A549 (cell line): ENCODE data around the gene LAMC3. TPM values are rescaled to one million over a fixed set of nuclear protein-coding genes. Genes with fewer than 3 reads are reported as not detected.

ENCODE experiments used
- ATAC-seq, 2 experiments: fragments of 200-7000 bp in 1 of 2; fragments of >200 bp in 1 of 2; cut with Nextera tagmentation in 1 of 2; cut with Tn5 transposase in 1 of 2; 3 replicates each; pipeline versions ENCODE4 v1.8.0 to v1.9.1; 2018 to 2020; ENCODE audit warnings: mild to moderate bottlenecking in 1 of 2, moderate library complexity in 1 of 2
- CTCF ChIA-PET: fragments of 300-600 bp; sonication (Branson Sonifier 250); formaldehyde crosslinking; extraction: SDS; loops from one replicate; lab custom pipeline; 2021; ENCODE audit warnings: antibody characterized with exemption, inconsistent platforms; lab: Yijun Ruan, JAX
- POLR2A ChIA-PET: fragments of 350-600 bp; formaldehyde crosslinking; extraction: SDS; loops from one replicate; lab custom pipeline; 2021; ENCODE audit warnings: antibody characterized with exemption, inconsistent platforms; lab: Yijun Ruan, JAX
- DNase-seq, 2 experiments: peaks; one replicate each; pipeline versions ENCODE4 v3.0.0 to v3.0.0-alpha.2; 2011 to 2016; ENCODE audit warnings: low read depth in 1 of 2, low spot score in 1 of 2
- FAIRE-seq: peaks from 2 replicates; lab custom pipeline; 2011; peaks lifted over from hg19 to GRCh38; lab: Jason Lieb, UNC
- H3K27ac ChIP-seq, 2 experiments: fragments of >200 bp; sonication (Bioruptor Twin); formaldehyde crosslinking; 3 replicates each; pipeline ENCODE4 v1.5.1; 2016 to 2017
- H3K4me1 ChIP-seq: fragments of >200 bp; sonication (Bioruptor Twin); formaldehyde crosslinking; 3 replicates; pipeline ENCODE4 v1.6.1; 2016
- H3K4me2 ChIP-seq: fragments of >200 bp; sonication (Bioruptor Twin); formaldehyde crosslinking; 3 replicates; pipeline ENCODE4 v1.6.1; 2016
- H3K4me3 ChIP-seq: fragments of >200 bp; sonication (Bioruptor Twin); formaldehyde crosslinking; 3 replicates; pipeline ENCODE4 v1.5.1; 2016
- H3K9me3 ChIP-seq: fragments of >200 bp; sonication (Bioruptor Twin); formaldehyde crosslinking; 3 replicates; pipeline ENCODE4 v1.6.1; 2016
- CBX2 ChIP-seq: fragments of 200-600 bp; sonication (generic); IDR thresholded peaks from 2 replicates; pipeline ENCODE4 v1.6.1; 2016; ENCODE audit warnings: low read depth, mild to moderate bottlenecking, borderline replicate concordance
- CBX8 ChIP-seq: fragments of 200-600 bp; sonication (generic); IDR thresholded peaks from 2 replicates; pipeline ENCODE4 v1.6.1; 2016
- CHD2 ChIP-seq: fragments of 150-350 bp; IDR thresholded peaks from 2 replicates; pipeline ENCODE4 v1.6.1; 2014; ENCODE audit warnings: low read length; ENCODE audit not compliant: partially characterized antibody
- EHF ChIP-seq: fragments of 250-450 bp; sonication (Bioruptor Pico); IDR thresholded peaks from 2 replicates; pipeline ENCODE4 v1.5.0; 2020; ENCODE audit warnings: mild to moderate bottlenecking
- EP300 ChIP-seq, 2 experiments: fragments of >200 bp; sonication (Bioruptor Twin); formaldehyde crosslinking; IDR thresholded peaks; 2 replicates in 1 of 2; 3 replicates in 1 of 2; pipeline ENCODE4 v1.6.1; 2016 to 2017
- ESRRA ChIP-seq: fragments of 150-350 bp; IDR thresholded peaks from 2 replicates; pipeline ENCODE4 v1.6.1; 2014; ENCODE audit warnings: mild to moderate bottlenecking, low read length, borderline replicate concordance
- FOSB ChIP-seq: fragments of 250-450 bp; sonication (Bioruptor Pico); IDR thresholded peaks from 2 replicates; pipeline ENCODE4 v1.5.0; 2020; ENCODE audit warnings: mild to moderate bottlenecking, moderate library complexity
- FOXS1 ChIP-seq: fragments of 250-450 bp; sonication (Bioruptor Pico); IDR thresholded peaks from 2 replicates; pipeline ENCODE4 v1.5.0; 2020; ENCODE audit warnings: mild to moderate bottlenecking, moderate library complexity
- GATA3 ChIP-seq: IDR thresholded peaks from 2 replicates; pipeline ENCODE4 v1.6.1; 2012; ENCODE audit warnings: borderline replicate concordance
- HOXA7 ChIP-seq: fragments of 250-450 bp; sonication (Bioruptor Pico); IDR thresholded peaks from 2 replicates; pipeline ENCODE4 v1.5.0; 2020; ENCODE audit warnings: mild to moderate bottlenecking, moderate library complexity
- HOXB13 ChIP-seq: fragments of 250-450 bp; sonication (Bioruptor Pico); IDR thresholded peaks from 2 replicates; pipeline ENCODE4 v1.5.0; 2020; ENCODE audit warnings: low read depth, mild to moderate bottlenecking, moderate library complexity
- HOXB5 ChIP-seq: fragments of 250-450 bp; sonication (Bioruptor Pico); IDR thresholded peaks from 2 replicates; pipeline ENCODE4 v1.5.0; 2020; ENCODE audit warnings: mild to moderate bottlenecking, moderate library complexity
- KDM5A ChIP-seq: fragments of 200-600 bp; sonication (generic); IDR thresholded peaks from 2 replicates; pipeline ENCODE4 v1.6.1; 2016; ENCODE audit warnings: antibody characterized with exemption, mild to moderate bottlenecking
- MAZ ChIP-seq: fragments of 150-350 bp; IDR thresholded peaks from 2 replicates; pipeline ENCODE4 v1.6.1; 2014; ENCODE audit warnings: antibody characterized with exemption, low read depth, low read length, borderline replicate concordance
- MYC ChIP-seq: IDR thresholded peaks from 2 replicates; pipeline ENCODE4 v1.6.1; 2012; ENCODE audit warnings: mild to moderate bottlenecking, inconsistent platforms, low read length, improper control_type of control experiment, borderline replicate concordance
- POLR2A ChIP-seq: IDR thresholded peaks from 2 replicates; pipeline ENCODE4 v1.6.1; 2012; ENCODE audit warnings: mild to moderate bottlenecking, low read length
- RARB ChIP-seq: fragments of 250-450 bp; sonication (Bioruptor Pico); IDR thresholded peaks from 2 replicates; pipeline ENCODE4 v1.8.0; 2021; ENCODE audit warnings: mild to moderate bottlenecking, moderate library complexity
- RCOR1 ChIP-seq: fragments of 150-350 bp; IDR thresholded peaks from 2 replicates; pipeline ENCODE4 v1.6.1; 2014; ENCODE audit warnings: antibody characterized with exemption, low read length, low read depth
- REST ChIP-seq: fragments of 200-600 bp; sonication (generic); IDR thresholded peaks from 2 replicates; pipeline ENCODE4 v1.6.1; 2016; ENCODE audit warnings: antibody characterized with exemption, mild to moderate bottlenecking, moderate library complexity
- ZC3H11A ChIP-seq: fragments of 450-650 bp; IDR thresholded peaks from 2 replicates; pipeline ENCODE4 v1.6.1; 2014; ENCODE audit warnings: antibody characterized with exemption, mild to moderate bottlenecking
- WGBS: methylation state at CpG from one replicate; pipeline ENCODE4 v1.1.6; 2017; ENCODE audit errors: missing lambda C conversion rate; 5-methylcytosine and 5-hydroxymethylcytosine counted together
- polyA plus RNA-seq, 4 experiments: library from polyadenylated mRNA; depleted of rRNA in 3 of 4; stranded (reverse); fragments of >200 nt; fragmentation: RNase III in 1 of 4; extraction: RNeasy Plus Mini Kit Qiagen cat#74134 plus additional on column Dnase treatment in 1 of 4; gene quantifications; 2 replicates in 3 of 4; 3 replicates in 1 of 4; pipeline ENCODE4 v1.2.3, GENCODE V29; 2011 to 2017
- TF ChIP-seq, protein P1 (sequence below): fragments of >200 bp; sonication (Bioruptor Twin); formaldehyde crosslinking; IDR thresholded peaks from 3 replicates; pipeline ENCODE4 v1.5.1; 2016

Gene LAMC3
- polyA plus RNA-seq, 2 of the 4 experiments (the other 2 are of a cell fraction) = 1.0 to 1.5 TPM

DNA sequence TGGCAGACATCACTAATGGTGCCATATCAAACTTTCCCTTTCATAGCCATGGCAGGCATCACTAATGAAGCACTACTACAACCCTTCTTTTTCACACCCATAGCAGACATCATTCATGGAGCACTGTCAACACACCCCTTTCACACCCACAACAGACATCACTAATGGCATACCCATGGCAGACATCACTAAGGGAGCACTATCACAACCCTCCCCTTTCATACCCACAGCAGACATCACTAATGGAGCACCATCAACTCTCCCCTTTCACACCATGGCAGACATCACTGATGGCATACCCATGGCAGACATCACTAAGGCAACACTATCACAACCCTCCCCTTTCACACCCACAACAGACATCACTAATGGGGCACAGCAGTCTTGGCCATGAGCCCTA lies 33.7 kb downstream of the LAMC3 start:
- Histone ChIP-seq H3K4me3 (no peak overlapping the region), H3K4me2 (no peak overlapping the region), H3K4me1 (no peaks in the 10 kb centered on the region), H3K27ac (no peak overlapping the region), H3K9me3 (no peaks in the 10 kb centered on the region)
- no peak for FAIRE-seq
- ChIA-PET POLR2A (no interaction called here), CTCF (interaction anchor here (0.6 to 3.4 kb wide), 6 partner anchors 9 to 335 kb away, joined by 3 to 15 read pairs (median 6); no protein-coding TSS in a partner anchor)
- TF ChIP-seq FOSB (CRISPR knock-in tag) = no peak
- no peak for TF ChIP-seq FOXS1 (CRISPR knock-in tag)
- TF ChIP-seq POLR2A = no peak
- TF ChIP-seq GATA3 = no peak
- no peak for DNase-seq
- ATAC-seq = no peak

DNA sequence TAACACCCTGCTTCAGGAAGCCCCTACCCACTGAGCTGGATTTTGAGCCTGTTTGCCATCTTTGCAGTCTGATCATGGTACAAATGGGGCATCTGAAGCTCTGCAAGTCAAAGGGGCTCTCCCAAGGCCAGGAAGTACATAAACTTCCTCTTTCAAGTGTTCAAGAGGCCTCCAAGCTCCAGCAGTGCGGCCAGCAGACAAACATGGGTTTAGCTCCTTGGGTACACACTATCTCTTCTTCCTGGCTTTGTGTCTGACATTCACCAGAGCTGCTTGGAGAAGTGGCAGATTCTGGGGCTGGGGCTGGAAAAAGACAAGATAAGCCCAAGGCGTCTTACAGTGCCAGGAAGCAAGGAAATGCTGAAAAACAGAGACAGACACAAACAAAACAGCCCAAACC lies 34.1 kb downstream of the LAMC3 start:
- WGBS = 90% methylated on average over 2 of the region's 2 CpGs
- DNase-seq (no peak), ATAC-seq (no peak), FAIRE-seq (no peak)
- no peak for TF ChIP-seq RARB (CRISPR knock-in tag)
- no peak for TF ChIP-seq CBX2
- H3K4me1 ChIP-seq = no peaks in the 10 kb centered on the region
- no peak overlapping the region for H3K4me2 ChIP-seq
- POLR2A ChIA-PET = no interaction called here
- H3K9me3 ChIP-seq = no peaks in the 10 kb centered on the region
- no peak overlapping the region for H3K4me3 ChIP-seq
- CTCF ChIA-PET = interaction anchor here (0.6 to 3.4 kb wide), 8 partner anchors 10 to 335 kb away, joined by 3 to 15 read pairs (median 4); no protein-coding TSS in a partner anchor
- H3K27ac ChIP-seq = no peak overlapping the region

- Histone ChIP-seq H3K27ac (no peak overlapping the region), H3K4me2 (no peak overlapping the region), H3K4me3 (no peak overlapping the region), H3K4me1 (no peaks in the 10 kb centered on the region), H3K9me3 (no peaks in the 10 kb centered on the region)
- no peak for TF ChIP-seq CHD2
- TF ChIP-seq MYC = no peak
- TF ChIP-seq, protein P1, sequence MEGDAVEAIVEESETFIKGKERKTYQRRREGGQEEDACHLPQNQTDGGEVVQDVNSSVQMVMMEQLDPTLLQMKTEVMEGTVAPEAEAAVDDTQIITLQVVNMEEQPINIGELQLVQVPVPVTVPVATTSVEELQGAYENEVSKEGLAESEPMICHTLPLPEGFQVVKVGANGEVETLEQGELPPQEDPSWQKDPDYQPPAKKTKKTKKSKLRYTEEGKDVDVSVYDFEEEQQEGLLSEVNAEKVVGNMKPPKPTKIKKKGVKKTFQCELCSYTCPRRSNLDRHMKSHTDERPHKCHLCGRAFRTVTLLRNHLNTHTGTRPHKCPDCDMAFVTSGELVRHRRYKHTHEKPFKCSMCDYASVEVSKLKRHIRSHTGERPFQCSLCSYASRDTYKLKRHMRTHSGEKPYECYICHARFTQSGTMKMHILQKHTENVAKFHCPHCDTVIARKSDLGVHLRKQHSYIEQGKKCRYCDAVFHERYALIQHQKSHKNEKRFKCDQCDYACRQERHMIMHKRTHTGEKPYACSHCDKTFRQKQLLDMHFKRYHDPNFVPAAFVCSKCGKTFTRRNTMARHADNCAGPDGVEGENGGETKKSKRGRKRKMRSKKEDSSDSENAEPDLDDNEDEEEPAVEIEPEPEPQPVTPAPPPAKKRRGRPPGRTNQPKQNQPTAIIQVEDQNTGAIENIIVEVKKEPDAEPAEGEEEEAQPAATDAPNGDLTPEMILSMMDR = no peak
- TF ChIP-seq REST = no peak
- no peak for TF ChIP-seq KDM5A
- no peak for TF ChIP-seq CBX8
- TF ChIP-seq HOXB13 (CRISPR knock-in tag) = no peak
- no peak for TF ChIP-seq HOXA7 (CRISPR knock-in tag)
- TF ChIP-seq MAZ = no peak
- no peak for TF ChIP-seq EHF (CRISPR knock-in tag)
- no peak for TF ChIP-seq ESRRA
- TF ChIP-seq HOXB5 (CRISPR knock-in tag) = no peak
- TF ChIP-seq CBX2 = no peak
- no peak for TF ChIP-seq RCOR1
- no peak for TF ChIP-seq EP300 (IDR thresholded peaks at IDR 0.05)
- TF ChIP-seq ZC3H11A = no peak
- FAIRE-seq (no peak), DNase-seq (no peak), ATAC-seq (no peak)
- ChIA-PET CTCF (interaction anchor here (0.7 to 3.4 kb wide), 10 partner anchors 10 to 681 kb away, joined by 3 to 15 read pairs (median 4); no protein-coding TSS in a partner anchor), POLR2A (no interaction called here)
- WGBS = 79% methylated on average over 6 of the region's 6 CpGs
Measured at GRCh38 chr9:131043646-131044045, 34.7 kb downstream of the LAMC3 start.
